Activated T-helper 2 cell treated with anti-CD3 and anti-CD28 coated beads, Interferon-gamma antibody, Interleukin-2, Interleukin-4, amounts not matched to agents 10 μg/mL and 5 μg/mL and 100 μg/mL, durations not matched to agents 14 hours and 24 hours and 36 hours (primary cell): ENCODE measurements around the gene TDRKH. TPM values are rescaled to one million over a fixed set of nuclear protein-coding genes. Genes with fewer than 3 reads are reported as not detected.

ENCODE experiments used
- DNase-seq: peaks from one replicate; pipeline ENCODE4 v3.0.0; 2021; ENCODE audit warnings: low spot score
- H3K27ac Mint-ChIP-seq: one replicate; pipeline ENCODE4 v1.8.0; 2021; ENCODE audit warnings: mixed read lengths
- H3K27me3 Mint-ChIP-seq: one replicate; pipeline ENCODE4 v1.8.0; 2021; ENCODE audit warnings: low read depth, mixed read lengths
- H3K36me3 Mint-ChIP-seq: one replicate; pipeline ENCODE4 v1.8.0; 2021; ENCODE audit warnings: low read depth, mixed read lengths
- H3K4me1 Mint-ChIP-seq: one replicate; pipeline ENCODE4 v1.8.0; 2021; ENCODE audit warnings: low read depth, mixed read lengths
- H3K4me3 Mint-ChIP-seq: one replicate; pipeline ENCODE4 v1.8.0; 2021; ENCODE audit warnings: low read depth, mild to moderate bottlenecking, moderate library complexity, mixed read lengths
- H3K9me3 Mint-ChIP-seq: one replicate; pipeline ENCODE4 v1.8.0; 2021; ENCODE audit warnings: mixed read lengths
- intact Hi-C: fragments of 100-400 bp; cut with micrococcal nuclease; formaldehyde crosslinking; loops from one replicate; pipeline ENCODE4 v1.15.1; 2023
- total RNA-seq: library from RNA; stranded (reverse); gene quantifications from 2 replicates; pipeline ENCODE4 v1.2.3, GENCODE V29; 2022

TDRKH gene
- total RNA-seq, result 18.2 and 18.4 TPM in 2 replicates

GRCh38 chr1:151790071-151790939 is at the start of gene TDRKH:
Gene TDRKH, minus strand, starts transcription at chr1:151790500. Its CDS starts 7,478 bp downstream, at chr1:151783022.
- intact Hi-C loops, result loop anchor here (1.0 to 5.0 kb wide), 4 partner anchors 27 to 508 kb away; partner anchors contain the start of genes C2CD4D, MRPL9, POGZ and ZNF687
- no peaks in the 10 kb centered on the region for H3K9me3 Mint-ChIP-seq
- peaks cover 24% of the 10 kb centered on the region for H3K4me1 Mint-ChIP-seq
- peak within 1 kb of the TSS; percentile 91 for H3K27ac Mint-ChIP-seq
- peak; percentile 99 for DNase-seq
- peaks cover 2% of the 10 kb centered on the region for H3K36me3 Mint-ChIP-seq
- H3K27me3 Mint-ChIP-seq, result peaks cover 1% of the 10 kb centered on the region
- H3K4me3 Mint-ChIP-seq, result peak within 1 kb of the TSS; percentile 99

- H3K4me1 Mint-ChIP-seq, result peaks cover 37% of the 10 kb centered on the region
- H3K27ac Mint-ChIP-seq, result peak within 1 kb of the TSS; percentile 80
- no peaks in the 10 kb centered on the region for H3K27me3 Mint-ChIP-seq
- H3K9me3 Mint-ChIP-seq, result no peaks in the 10 kb centered on the region
- DNase-seq, result peak; percentile 67
- intact Hi-C loops, result loop anchor here (5.0 to 10.0 kb wide), 5 partner anchors 47 to 385 kb away; partner anchors contain the start of genes POGZ, RIIAD1, S100A10 and TDRKH
- H3K36me3 Mint-ChIP-seq, result peaks cover 19% of the 10 kb centered on the region
- peak within 1 kb of the TSS; percentile 78 for H3K4me3 Mint-ChIP-seq
Measured at GRCh38 chr1:151839457-151840403, 49.4 kb upstream of the TDRKH start, which contains the start of gene C2CD4D. Gene C2CD4D, minus strand, starts transcription at chr1:151839820. Its CDS starts 831 bp downstream, at chr1:151838989.

GRCh38 chr1:151839082-151839412 is 48.7 kb upstream of the TDRKH start:
- Mint-ChIP-seq H3K4me3 (peak overlapping the region; percentile 78), H3K4me1 (peaks cover 43% of the 10 kb centered on the region), H3K27me3 (no peaks in the 10 kb centered on the region), H3K9me3 (no peaks in the 10 kb centered on the region), H3K36me3 (peaks cover 14% of the 10 kb centered on the region), H3K27ac (peak overlapping the region; percentile 60)
- no peak for DNase-seq
- intact Hi-C loops, result loop anchor here (5.0 to 10.0 kb wide), 4 partner anchors 47 to 384 kb away; partner anchors contain the start of genes POGZ, RIIAD1, S100A10 and TDRKH

GRCh38 chr1:151838222-151839081 is 48.2 kb upstream of the TDRKH start:
- Mint-ChIP-seq H3K4me1 (peaks cover 49% of the 10 kb centered on the region), H3K9me3 (no peaks in the 10 kb centered on the region), H3K27me3 (no peaks in the 10 kb centered on the region), H3K36me3 (peaks cover 14% of the 10 kb centered on the region), H3K27ac (peak overlapping the region; percentile 60), H3K4me3 (peak overlapping the region; percentile 78)
- intact Hi-C loops, result loop anchor here (5.0 to 10.0 kb wide), 4 partner anchors 46 to 384 kb away; partner anchors contain the start of genes POGZ, RIIAD1, S100A10 and TDRKH
- no peak for DNase-seq

GRCh38 chr1:151837884-151838221 is 47.6 kb upstream of the TDRKH start:
- Mint-ChIP-seq H3K9me3 (no peaks in the 10 kb centered on the region), H3K27me3 (no peaks in the 10 kb centered on the region), H3K4me3 (peak overlapping the region; percentile 88), H3K4me1 (peaks cover 53% of the 10 kb centered on the region), H3K27ac (peak overlapping the region; percentile 90), H3K36me3 (peaks cover 14% of the 10 kb centered on the region)
- DNase-seq, result no peak
- intact Hi-C loops, result loop anchor here (2.0 to 10.0 kb wide), 7 partner anchors 17 to 383 kb away; partner anchors contain the start of genes MRPL9, POGZ, RIIAD1 and S100A10

GRCh38 chr1:151837197-151837596 is 46.9 kb upstream of the TDRKH start:
- H3K27me3 Mint-ChIP-seq, result no peaks in the 10 kb centered on the region
- H3K36me3 Mint-ChIP-seq, result peaks cover 13% of the 10 kb centered on the region
- intact Hi-C loops, result loop anchor here (2.0 to 10.0 kb wide), 7 partner anchors 16 to 382 kb away; partner anchors contain the start of genes MRPL9, POGZ, RIIAD1 and S100A10
- peak overlapping the region; percentile 88 for H3K4me3 Mint-ChIP-seq
- no peaks in the 10 kb centered on the region for H3K9me3 Mint-ChIP-seq
- H3K4me1 Mint-ChIP-seq, result peaks cover 54% of the 10 kb centered on the region
- peak overlapping the region; percentile 90 for H3K27ac Mint-ChIP-seq
- DNase-seq, result no peak

DNA sequence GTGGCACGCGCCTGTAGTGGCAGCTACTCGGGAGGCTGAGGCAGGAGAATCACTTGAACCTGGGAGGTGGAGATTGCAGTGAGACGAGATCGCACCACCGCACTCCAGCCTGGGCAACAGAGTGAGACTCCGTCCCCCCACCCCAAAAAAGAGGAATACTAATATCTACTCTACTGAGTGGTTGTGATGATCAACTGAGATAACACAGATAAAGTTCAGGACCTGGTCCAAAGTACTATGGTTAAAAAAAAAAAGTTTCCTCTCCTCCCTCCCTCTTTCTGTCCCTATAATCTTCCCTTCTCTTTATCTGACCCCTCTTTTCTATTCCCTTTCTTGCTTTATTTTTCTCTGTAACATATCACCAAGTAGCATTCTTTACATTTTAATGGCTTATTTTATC is 45.3 kb upstream of the TDRKH start:
- Mint-ChIP-seq H3K27ac (no peak overlapping the region), H3K9me3 (no peaks in the 10 kb centered on the region), H3K36me3 (no peaks in the 10 kb centered on the region), H3K27me3 (no peaks in the 10 kb centered on the region), H3K4me3 (no peak overlapping the region), H3K4me1 (peaks cover 51% of the 10 kb centered on the region)
- intact Hi-C loops, result loop anchor here (5.0 to 10.0 kb wide), 4 partner anchors 43 to 381 kb away; partner anchors contain the start of genes POGZ, RIIAD1, S100A10 and TDRKH
- no peak for DNase-seq

- H3K4me1 Mint-ChIP-seq, result peaks cover 59% of the 10 kb centered on the region
Measured at GRCh38 chr1:151834239-151834638, 43.9 kb upstream of the TDRKH start.

DNA sequence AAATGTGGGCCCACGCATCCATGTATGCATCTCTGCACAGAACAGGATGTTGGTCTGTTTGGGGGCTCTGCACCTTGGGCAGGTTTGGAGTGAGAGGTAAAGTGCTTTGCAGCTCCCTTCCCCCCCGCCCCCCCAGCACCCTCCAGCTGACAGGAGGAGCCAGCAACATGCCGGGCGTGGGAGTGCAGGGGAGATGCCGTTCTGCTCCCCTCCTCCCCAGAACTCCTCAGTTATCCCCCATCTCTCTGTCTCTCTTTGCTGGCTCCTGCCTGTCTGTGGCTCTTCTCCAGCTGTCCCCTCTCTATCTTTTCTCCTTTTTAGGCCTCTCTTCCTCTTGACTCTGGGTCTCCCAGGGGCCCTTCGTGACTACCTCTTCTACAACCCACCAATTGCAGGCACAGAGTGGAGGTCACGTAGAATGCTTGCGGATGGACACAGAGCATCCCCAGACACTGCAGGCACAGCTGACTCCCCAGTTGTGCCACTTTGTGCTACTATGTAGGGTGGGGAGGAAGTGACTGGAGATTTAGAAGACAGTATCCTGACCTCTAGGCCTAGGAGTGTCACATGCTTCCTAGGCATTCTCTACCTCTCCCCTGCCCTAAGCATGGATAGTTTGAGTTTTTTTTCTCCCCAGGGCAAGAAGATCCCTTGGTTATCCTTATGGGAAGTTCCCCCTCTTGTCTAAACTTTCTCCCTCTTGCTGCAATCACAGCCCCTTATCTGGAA is 43.0 kb upstream of the TDRKH start:
- H3K9me3 Mint-ChIP-seq, result no peaks in the 10 kb centered on the region
- H3K27ac Mint-ChIP-seq, result peak overlapping the region; percentile 13
- peaks cover 66% of the 10 kb centered on the region for H3K4me1 Mint-ChIP-seq
- no peak for DNase-seq
- H3K27me3 Mint-ChIP-seq, result no peaks in the 10 kb centered on the region
- intact Hi-C loops, result loop anchor here (10.0 kb wide), 1 partner anchor 379 kb away; the partner anchor contains the start of gene POGZ
- no peaks in the 10 kb centered on the region for H3K36me3 Mint-ChIP-seq
- H3K4me3 Mint-ChIP-seq, result no peak overlapping the region

More at GRCh38 chr1:151834239-151834638, 43.9 kb upstream of the TDRKH start:
- Mint-ChIP-seq H3K27ac (no peak overlapping the region), H3K4me3 (no peak overlapping the region), H3K36me3 (no peaks in the 10 kb centered on the region), H3K27me3 (no peaks in the 10 kb centered on the region), H3K9me3 (no peaks in the 10 kb centered on the region)
- intact Hi-C loops, result loop anchor here (10.0 kb wide), 1 partner anchor 379 kb away; the partner anchor contains the start of gene POGZ
- DNase-seq, result no peak

GRCh38 chr1:151832318-151832980 is 42.1 kb upstream of the TDRKH start:
- Mint-ChIP-seq H3K4me3 (no peak overlapping the region), H3K4me1 (peaks cover 70% of the 10 kb centered on the region), H3K36me3 (no peaks in the 10 kb centered on the region), H3K27ac (no peak overlapping the region), H3K27me3 (no peaks in the 10 kb centered on the region), H3K9me3 (no peaks in the 10 kb centered on the region)
- intact Hi-C loops, result loop anchor here (10.0 kb wide), 1 partner anchor 378 kb away; the partner anchor contains the start of gene POGZ
- no peak for DNase-seq
